Measurements from ENCODE around the gene ST7. TPM values are rescaled to one million over a fixed set of nuclear protein-coding genes. Genes with fewer than 3 reads are reported as not detected.
"Not testable (repeated sequence)": the region's sequence is repeated elsewhere in the genome, so short reads cannot be mapped to it uniquely, and the experiment has no call there.

The ST7 gene
- polyA plus RNA-seq, 3 donors: 12.4 to 17.4 (median 15.3) TPM

DNA sequence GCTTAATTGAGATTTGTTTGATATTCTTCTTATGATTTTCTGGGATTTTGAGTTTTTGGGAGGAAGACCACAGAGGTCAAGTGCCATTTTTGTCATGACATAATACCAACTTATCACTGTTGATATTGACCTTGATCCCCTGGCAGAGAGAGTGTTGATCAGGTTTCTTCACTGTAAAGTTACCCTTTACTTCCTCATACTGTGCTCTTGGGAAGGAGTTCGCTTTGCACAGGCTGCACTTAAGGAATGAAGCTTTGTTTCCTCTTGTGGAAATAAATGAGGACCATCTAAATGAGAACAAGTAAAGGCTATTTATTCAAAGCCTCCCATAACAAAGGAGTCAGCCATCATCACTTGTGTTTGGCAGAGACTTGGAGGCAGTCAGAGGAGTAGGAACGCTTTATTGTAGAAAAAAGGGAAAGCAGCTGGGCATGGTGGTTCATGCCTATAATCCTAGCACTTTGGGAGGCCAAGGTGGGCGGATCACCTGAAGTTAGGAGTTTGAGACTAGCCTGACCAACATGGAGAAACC is 16.1 kb downstream of the ST7 start:
- no peak overlapping the region for H3K27ac ChIP-seq (ENCODE audit: low read depth, low read length)
- 85 to 87% (median 85%) methylated on average over 3 of the region's 3 CpGs for WGBS, 3 donors

DNA sequence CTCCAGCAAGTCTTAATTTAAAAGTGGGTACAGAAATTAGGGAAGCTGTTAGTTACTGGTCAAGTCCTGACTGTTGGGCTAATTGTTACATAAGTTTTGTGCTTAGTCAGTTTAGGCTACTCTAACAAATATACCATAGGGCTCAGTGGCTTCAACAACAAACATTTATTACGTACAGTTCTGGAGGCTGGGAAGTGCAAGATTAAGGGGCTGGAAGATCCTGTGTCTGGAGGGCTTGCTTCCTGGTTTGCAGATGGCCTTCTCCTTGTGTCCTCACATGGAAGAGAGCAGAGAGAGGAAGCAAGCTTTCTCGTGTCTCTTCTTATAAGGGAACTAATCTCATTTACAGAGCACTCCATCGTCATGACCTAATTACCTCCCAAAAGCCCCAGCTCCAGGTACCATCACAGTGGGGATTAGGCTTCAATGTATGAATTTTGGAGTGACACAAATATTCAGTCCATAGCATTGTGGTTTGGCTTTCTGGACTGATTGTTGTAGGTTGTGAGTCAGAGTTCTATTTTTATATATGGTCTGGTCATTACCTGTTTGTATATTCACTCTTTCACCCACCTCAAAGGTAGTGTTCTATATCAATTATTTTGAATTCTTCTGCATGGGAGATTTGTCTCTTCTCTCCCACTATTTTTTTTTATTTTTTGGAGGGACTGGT is 17.1 kb downstream of the ST7 start:
- H3K27ac ChIP-seq (ENCODE audit: low read depth, low read length): no peak overlapping the region
- WGBS, 3 donors: 55 to 79% (median 71%) methylated on average over 3 of the region's 3 CpGs

DNA sequence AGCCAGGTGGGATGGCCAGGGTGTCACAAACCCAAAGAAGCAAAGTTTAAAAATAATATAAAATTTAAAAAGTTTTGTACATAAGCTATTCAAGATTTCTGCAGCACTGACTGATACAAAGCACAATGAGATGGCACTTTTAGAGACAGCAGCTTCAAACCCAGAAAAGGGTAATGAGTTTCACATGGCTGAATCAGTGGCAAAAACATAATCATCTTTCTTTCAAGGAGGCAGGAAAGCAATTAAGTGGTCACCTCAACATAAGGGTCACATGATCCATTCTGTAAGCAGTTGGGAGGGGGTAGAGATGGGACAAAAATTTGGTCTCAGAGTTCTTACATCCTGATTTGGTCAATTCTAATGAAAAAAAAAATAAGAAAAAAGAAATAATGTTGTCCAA is 17.9 kb downstream of the ST7 start:
- H3K27ac ChIP-seq (ENCODE audit: low read depth, low read length): not testable (repeated sequence)

DNA sequence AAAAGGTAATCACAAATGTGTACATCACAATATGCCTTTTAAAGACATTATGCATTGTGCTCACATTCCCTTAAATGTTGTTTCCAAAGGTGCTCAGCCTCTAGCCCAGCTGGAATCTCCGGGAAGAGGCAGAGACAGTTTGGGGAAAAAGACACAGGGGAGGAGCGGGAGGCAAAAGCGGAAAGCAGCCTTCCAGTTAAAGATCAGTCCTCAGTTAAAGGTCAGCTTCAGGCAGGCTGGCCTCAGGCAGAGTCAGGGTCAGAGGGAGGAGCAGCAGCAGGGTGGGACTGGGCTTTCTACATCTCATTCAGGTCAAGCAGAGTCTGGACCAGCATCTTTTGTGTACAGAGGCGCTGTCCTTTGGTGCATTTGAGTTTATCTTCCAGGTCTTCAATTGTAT is 18.6 kb downstream of the ST7 start:
- 89 to 95% (median 95%) methylated on average over 4 of the region's 4 CpGs for WGBS, 3 donors
- H3K27ac ChIP-seq (ENCODE audit: low read depth, low read length): no peak overlapping the region

DNA sequence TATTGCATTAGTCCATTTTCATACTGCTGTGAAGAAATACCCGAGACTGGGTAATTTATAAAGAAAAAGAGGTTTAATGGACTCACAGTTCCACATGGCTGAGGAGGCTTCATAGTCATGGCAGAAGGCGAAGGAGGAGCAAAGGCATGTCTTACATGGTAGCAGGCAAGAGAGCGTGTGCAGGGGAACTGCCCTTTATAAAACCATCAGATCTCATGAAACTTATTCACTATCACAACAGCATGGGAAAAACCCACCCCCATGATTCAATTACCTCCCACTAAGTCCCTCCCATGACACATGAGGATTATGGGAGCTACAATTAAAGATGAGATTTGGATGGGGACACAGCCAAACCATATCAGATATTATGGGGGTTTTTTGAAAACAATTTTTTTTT is 21.7 kb downstream of the ST7 start:
- 80 to 91% (median 90%) methylated on average over 3 of the region's 3 CpGs for WGBS, 3 donors

DNA sequence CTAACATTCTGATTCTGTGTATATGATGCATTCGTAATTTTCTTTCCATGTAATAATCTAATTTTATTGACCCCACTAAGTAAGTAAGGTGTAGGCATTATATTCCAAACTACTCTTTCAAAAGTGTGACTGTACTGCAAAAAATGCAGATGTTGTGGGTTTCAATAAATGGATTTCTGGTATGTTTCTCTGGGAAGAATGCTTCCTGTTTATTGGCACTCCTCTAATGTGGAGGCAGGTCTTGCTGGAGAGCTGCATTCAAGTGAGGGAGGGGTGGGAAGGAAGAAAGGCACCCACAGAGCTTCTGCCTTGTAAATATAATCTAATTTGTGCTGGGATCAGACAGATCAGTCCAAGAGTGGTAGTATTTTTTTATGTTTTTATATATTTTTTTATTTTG is 23.9 kb downstream of the ST7 start:
- WGBS, 3 donors: 93 to 95% (median 94%) methylated on average over 1 of the region's 1 CpG
- no peak overlapping the region for H3K27ac ChIP-seq (ENCODE audit: low read depth, low read length)

More for the DNA sequence above, 21.7 kb downstream of the ST7 start:
- H3K27ac ChIP-seq (ENCODE audit: low read depth, low read length): not testable (repeated sequence)

DNA sequence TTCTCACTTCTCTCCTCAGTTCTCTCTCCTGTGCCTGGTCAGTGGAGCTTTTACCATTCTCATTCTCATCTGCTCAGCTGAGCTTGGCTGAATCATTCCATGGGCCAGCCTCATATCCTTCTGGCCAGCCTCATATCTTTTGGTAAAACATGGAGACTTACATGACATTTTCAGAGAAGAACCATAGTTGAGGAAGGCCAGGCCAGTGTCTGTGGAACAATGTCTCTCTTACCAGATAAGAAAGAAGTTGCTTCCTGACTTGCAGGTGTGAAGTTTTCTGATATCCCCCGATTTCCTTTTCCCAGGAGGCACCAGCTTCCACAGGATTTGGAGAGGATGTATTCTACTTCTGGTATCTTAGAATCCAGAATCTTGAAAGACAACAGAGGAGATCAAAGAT is 24.7 kb downstream of the ST7 start:
- WGBS, 3 donors: 53 to 76% (median 69%) methylated on average over 1 of the region's 1 CpG
- H3K27ac ChIP-seq (ENCODE audit: low read depth, low read length): no peak overlapping the region

DNA sequence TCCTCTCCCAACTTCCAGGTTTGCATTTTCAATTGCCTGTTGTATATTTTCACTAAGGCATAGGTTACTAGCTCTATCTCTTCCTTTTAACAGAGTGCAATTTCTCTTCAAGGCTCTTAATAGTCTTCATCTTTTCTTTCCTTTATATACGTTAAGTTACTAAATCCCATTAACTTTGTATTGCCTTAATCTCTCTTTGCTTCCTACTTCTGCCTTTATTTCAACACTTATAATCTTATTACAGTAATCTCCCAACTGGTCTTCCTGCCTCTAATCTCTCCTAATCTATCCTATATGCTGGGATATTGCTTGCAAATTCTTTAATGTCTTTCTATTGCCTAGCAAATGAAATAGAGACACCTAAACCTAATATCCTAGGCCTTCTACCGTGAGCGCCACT is 26.1 kb downstream of the ST7 start:
- 84 to 93% (median 91%) methylated on average over 3 of the region's 3 CpGs for WGBS, 3 donors
- H3K27ac ChIP-seq (ENCODE audit: low read depth, low read length): no peak overlapping the region

DNA sequence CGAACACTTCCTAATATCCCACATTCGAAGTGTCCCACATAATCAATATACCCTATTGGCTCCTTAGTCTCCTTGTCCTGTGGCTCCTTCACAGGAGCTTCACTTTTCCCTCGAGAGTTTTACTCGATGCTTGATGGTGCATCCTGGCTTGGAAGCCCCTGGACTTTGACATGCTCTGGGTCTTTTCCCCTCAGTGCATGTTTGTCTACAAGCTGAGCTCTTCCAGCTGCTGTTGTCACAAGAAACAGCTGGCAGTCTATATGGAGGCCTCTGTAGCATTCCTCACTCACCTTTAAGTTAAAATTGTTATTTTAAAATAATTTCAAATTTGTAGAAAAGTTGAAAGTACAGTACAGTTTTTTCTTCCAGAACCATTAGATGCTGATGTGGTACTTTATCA is 27.1 kb downstream of the ST7 start:
- no peak overlapping the region for H3K27ac ChIP-seq (ENCODE audit: low read depth, low read length)

DNA sequence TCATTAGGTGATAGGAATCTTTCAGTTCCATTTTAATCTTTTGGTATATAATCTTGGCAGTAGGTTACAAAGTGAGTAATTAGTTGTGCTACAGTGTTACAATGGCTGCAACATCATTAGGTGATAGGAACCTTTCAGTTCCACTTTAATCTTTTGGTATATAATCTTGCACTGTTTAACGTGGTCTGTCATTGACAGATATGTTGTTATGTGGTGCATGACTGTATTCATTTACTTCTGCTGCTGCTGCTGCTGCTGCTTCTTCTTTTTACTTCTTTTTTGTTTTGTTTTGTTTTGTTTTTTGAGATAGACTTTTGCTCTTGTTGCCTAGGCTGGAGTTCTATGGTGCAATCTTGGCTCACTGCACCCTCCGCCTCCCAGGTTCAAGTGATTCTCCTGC is 28.6 kb downstream of the ST7 start:
- H3K27ac ChIP-seq (ENCODE audit: low read depth, low read length): no peak overlapping the region
- WGBS, 3 donors: 60 to 70% (median 61%) methylated on average over 2 of the region's 2 CpGs

More for the DNA sequence above, 27.1 kb downstream of the ST7 start:
- WGBS, 3 donors: 73 to 82% (median 76%) methylated on average over 4 of the region's 4 CpGs

DNA sequence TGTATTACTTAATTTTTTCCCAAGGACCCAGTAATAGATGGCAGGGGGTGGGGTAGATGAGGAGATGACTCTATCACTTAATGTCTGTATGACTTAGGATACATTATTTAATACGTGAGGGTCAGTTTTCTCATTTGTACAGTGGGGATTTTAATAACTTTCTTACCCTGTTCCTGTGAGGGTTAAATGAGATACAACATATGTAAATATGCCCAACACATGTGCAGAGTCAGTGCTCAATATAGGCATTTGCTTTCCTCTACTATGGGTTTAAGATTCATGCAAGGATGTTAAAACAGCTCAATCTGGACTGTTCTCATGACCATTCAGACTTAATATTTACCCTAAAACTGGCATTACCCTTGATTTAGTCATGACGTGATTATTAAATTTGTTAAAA is 31.2 kb downstream of the ST7 start:
- H3K27ac ChIP-seq (ENCODE audit: low read depth, low read length): no peak overlapping the region
- WGBS, 3 donors: 70 to 82% (median 74%) methylated on average over 2 of the region's 2 CpGs

DNA sequence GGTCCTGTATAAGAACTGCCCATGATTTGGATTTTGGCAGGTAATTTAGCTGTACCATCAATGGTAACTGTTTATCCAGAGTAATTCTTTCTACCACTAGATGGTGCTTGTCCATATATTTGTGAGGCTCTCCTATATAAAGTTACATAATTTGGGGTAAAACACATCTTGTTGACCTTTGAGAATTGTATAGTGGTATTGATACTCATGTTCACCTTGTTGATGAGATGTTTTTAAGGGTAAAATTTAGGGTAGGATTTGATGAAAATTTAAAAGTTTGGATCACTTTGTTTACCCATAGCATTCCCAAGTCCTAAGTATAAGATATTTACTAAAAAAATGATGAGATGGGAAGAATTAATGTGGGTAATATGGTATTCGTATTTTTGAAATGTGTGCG is 31.6 kb downstream of the ST7 start:
- WGBS, 3 donors: 74 to 89% (median 87%) methylated on average over 2 of the region's 2 CpGs
- no peak overlapping the region for H3K27ac ChIP-seq (ENCODE audit: low read depth, low read length)

DNA sequence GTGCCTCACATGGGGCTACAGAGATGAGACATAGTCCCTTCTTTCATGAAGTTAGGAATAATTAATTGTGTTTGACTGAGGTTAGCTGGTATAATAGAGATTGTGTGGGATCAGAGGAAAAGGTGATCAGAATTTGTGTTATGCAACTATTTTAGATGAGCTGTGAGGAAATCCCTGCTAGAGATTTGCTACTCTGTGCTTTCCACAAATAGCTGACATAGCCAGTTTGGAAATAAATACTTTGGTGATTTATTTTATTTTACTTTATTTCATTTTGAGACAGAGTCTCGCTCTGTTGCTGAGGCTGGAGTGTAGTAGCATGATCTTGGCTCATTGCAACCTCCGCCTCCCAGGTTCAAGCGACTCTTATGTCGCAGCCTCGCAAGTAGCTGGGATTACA is 32.3 kb downstream of the ST7 start:
- no peak overlapping the region for H3K27ac ChIP-seq (ENCODE audit: low read depth, low read length)
- 97% methylated on average over 5 of the region's 5 CpGs for WGBS, 3 donors

DNA sequence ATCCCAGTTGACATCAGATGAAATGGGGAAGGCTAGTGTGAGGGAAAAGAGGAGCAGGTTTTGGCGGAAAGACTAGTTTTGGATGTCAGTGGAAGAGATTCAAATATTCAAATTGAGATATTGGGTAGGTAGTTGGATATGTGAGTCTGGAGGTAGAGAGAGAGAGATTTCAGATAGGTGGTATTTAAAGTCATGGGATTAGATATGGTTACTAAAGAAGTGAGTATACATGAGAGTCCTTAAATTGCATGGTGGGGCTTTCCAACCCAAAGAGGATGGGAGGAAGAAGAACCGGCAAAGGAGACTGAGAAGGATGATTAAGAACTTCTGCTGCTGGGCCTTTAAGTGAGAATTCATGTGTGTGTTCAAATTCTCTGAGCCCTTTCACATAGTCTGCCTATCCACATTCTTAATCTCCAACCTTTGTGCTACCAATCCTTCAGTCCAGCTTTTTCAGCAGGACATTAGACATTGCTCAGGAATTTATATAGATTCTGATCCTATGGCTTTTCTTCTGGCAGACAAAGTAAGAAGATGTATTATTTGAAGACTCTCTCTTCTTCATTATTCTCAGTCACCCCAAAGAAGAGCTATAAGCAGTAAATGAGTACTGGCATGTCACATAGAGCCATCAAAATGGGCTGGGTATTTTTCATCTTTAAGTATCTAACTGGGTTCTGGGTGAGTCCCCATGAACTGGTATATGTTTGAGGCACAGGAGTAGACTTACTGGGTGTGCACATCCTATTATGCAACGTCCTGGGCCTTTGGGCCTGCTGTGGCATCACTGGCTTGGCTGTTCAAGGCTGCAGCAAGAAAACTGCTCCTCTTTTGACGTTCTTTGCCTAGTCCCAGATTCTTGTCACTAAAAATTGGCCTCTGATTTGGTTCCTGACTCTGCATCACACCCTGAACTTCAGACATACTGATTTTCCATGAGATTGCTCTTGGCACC is 33.6 kb downstream of the ST7 start:
- no peak overlapping the region for H3K27ac ChIP-seq (ENCODE audit: low read depth, low read length)
- WGBS, 3 donors: 61 to 78% (median 73%) methylated on average over 4 of the region's 4 CpGs

DNA sequence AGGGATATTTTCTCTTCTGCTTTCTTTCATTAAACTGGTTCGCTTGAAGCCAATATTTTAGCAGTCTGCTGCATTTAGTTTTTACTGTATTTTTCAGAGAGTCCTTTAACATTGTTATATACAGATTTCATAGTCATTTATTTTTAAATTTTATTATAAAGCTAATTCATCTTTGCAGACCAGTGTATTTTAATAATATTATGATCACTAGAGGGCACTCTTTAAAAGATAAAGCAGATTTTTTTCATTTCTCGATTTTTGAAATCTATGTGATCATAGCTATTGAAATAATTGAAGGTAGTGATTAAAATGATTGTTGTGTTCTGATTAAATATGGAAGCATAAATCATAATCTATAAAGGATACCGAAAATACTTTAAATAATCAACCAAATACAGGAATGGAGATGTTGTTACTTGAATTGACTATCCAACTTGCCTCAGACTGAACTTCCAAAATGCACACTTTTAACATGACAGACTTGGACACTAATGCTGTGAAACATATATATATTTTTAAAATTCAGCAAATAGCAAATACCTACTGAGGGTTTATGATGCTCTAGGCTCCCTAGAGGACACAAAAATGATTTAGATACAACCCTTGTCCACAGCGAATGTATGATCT is 35.2 kb downstream of the ST7 start:
- H3K27ac ChIP-seq (ENCODE audit: low read depth, low read length): no peak overlapping the region
- 53 to 65% (median 62%) methylated on average over 4 of the region's 4 CpGs for WGBS, 3 donors

DNA sequence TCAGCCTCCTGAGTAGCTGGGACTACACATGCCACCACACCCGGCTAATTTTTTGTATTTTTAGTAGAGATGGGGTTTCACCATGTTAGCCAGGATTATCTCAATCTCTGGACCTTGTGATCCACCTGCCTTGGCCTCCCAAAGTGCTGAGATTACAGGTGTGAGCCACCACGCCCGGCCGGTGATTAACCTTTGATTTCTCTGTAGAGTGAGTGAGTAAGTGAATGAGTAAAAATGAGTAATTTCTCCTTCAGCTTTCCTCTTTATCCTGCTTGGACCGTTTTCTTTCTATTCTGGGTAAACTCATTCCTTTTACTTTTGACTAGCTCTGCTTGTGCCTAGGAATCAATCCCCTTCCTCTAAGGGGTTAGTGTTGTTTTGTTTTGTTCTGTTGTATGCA is 36.8 kb downstream of the ST7 start:
- 87 to 91% (median 89%) methylated on average over 5 of the region's 5 CpGs for WGBS, 3 donors

DNA sequence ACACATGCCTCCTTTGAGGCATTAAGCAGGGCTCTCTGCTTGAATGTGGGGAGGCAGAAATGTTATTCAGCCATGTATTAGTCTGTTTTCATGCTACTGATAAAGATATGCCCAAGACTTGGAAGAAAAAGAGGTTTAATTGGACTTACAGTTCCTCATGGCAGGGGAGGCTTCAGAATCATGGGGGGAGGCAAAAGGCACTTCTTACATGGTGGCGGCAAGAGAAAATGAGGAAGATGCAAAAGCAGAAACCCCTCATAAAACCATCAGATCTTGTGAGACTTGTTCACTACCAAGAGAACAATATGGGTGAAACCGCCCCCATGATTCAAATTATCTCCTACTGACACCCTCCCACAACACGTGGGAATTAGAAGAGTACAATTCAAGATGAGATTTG is 37.9 kb downstream of the ST7 start:
- WGBS, 3 donors: 84 to 98% (median 94%) methylated on average over 3 of the region's 3 CpGs

More for the DNA sequence above, 36.8 kb downstream of the ST7 start:
- H3K27ac ChIP-seq (ENCODE audit: low read depth, low read length): no peak overlapping the region

DNA sequence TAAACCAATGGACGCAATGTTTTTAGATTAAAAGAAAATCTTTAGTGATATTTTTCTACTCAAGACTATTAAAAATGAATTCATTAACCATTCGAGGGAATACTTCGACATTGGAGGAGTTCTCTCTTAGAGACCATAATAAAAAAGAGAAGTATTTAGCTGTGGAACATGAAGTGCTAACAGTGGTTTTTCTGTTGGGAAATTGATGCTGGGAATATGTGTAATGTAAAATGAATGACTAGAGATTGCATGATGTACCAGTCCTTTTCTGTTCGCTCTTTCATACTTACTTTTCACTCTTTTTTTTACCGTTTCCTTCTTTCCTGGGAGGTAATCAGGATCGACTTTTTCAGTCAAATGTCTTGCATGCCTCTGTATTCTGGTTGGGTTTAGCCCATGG is 41.3 kb downstream of the ST7 start:
- 67 to 88% (median 77%) methylated on average over 6 of the region's 6 CpGs for WGBS, 3 donors
- no peak overlapping the region for H3K27ac ChIP-seq (ENCODE audit: low read depth, low read length)

More for the DNA sequence above, 37.9 kb downstream of the ST7 start:
- H3K27ac ChIP-seq (ENCODE audit: low read depth, low read length): no peak overlapping the region

DNA sequence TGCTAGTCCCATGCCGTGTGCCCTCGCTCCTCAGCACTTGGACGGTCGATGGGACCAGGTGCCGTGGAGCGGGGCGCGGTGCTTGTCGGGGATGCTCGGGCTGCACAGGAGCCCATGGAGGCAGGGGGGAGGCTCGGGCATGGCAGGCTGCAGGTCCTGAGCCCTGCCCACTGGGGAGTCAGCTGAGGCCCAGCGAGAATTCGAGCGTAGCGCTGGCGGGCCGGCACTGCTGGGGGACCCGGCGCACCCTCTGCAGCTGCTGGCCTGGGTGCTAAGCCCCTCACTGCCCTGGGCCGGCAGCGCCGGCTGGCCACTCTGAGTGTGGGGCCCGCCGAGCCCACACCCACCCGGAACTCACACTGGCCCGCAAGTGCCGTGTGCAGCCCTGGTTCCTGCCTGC is 44.7 kb downstream of the ST7 start:
- 96 to 99% (median 98%) methylated on average over 22 to 27 of the region's 27 CpGs for WGBS, 3 donors

More for the DNA sequence above, 44.7 kb downstream of the ST7 start:
- no peak overlapping the region for H3K27ac ChIP-seq (ENCODE audit: low read depth, low read length)
